Fibroblast of lung (primary cell): ENCODE measurements around the gene LCN10.

Source experiments
- CTCF ChIP-seq, 2 donors: IDR thresholded peaks in 1 of 2; conservative IDR thresholded peaks in 1 of 2; 1 replicate in 1 of 2; 2 replicates in 1 of 2; pipeline ENCODE4 v1.5.1; 2011 to 2012; ENCODE audit warnings: low read length in 2 of 2, control low read depth in 1 of 2, inconsistent platforms in 1 of 2, low read depth in 1 of 2, mild to moderate bottlenecking in 1 of 2
- EZH2 ChIP-seq: IDR thresholded peaks from 2 replicates; pipeline ENCODE4 v1.5.1; 2012; ENCODE audit warnings: low read length, control low read depth, mild to moderate bottlenecking; ENCODE audit errors: missing control alignments

GRCh38 chr9:136761545-136761981 is 18.8 kb upstream of the LCN10 start:
- TF ChIP-seq CTCF (conservative IDR thresholded peaks at IDR 0.05 in 1 of 2, IDR thresholded peaks at IDR 0.05 in 1 of 2; ENCODE audit: low read depth in 1 of 2, low read length in 2 of 2), result no peak
- no peak for TF ChIP-seq EZH2
